ENCODE data around the gene SMPD4.

DNA sequence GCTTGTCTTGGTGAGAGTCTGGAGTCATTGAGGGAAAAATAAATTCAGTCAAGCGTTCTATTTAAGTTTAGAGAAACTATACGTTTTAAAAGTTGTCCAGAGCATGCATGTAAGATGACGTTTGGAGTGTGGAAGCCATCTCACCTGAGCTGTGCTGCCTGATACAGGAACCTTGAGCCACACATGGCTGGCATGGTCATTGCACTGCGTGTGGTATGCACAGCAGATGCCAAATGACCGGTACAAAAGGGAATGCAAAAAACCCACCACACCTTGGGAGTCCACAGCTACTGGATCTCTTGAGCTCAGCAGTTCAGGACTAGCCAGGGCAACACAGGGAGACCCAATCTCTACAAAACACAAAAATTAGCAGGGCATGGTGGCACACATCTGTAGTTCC lies 5.0 kb upstream of the SMPD4 start:
- TF ChIP-seq ZNF558 (CRISPR knock-in tag; IDR thresholded peaks at IDR 0.05; ENCODE audit: borderline replicate concordance) (no peak), TOE1 (CRISPR knock-in tag; IDR thresholded peaks at IDR 0.05) (no peak), SMAD3 (CRISPR knock-in tag; IDR thresholded peaks at IDR 0.05) (no peak), SRSF9 (IDR thresholded peaks at IDR 0.05; ENCODE audit: borderline replicate concordance, insufficient read depth, low read depth, low read length, poor library complexity, severe bottlenecking) (no peak), FOSL1 (CRISPR knock-in tag; IDR thresholded peaks at IDR 0.05; ENCODE audit: borderline replicate concordance) (no peak), ZNF552 (CRISPR knock-in tag; IDR thresholded peaks at IDR 0.05; ENCODE audit: borderline replicate concordance) (no peak), ZNF768 (CRISPR knock-in tag; IDR thresholded peaks at IDR 0.05) (no peak), TGIF2 (CRISPR knock-in tag; IDR thresholded peaks at IDR 0.05) (no peak), TAF1 (CRISPR knock-in tag; IDR thresholded peaks at IDR 0.05) (no peak)
- TF ChIP-seq, protein P1, sequence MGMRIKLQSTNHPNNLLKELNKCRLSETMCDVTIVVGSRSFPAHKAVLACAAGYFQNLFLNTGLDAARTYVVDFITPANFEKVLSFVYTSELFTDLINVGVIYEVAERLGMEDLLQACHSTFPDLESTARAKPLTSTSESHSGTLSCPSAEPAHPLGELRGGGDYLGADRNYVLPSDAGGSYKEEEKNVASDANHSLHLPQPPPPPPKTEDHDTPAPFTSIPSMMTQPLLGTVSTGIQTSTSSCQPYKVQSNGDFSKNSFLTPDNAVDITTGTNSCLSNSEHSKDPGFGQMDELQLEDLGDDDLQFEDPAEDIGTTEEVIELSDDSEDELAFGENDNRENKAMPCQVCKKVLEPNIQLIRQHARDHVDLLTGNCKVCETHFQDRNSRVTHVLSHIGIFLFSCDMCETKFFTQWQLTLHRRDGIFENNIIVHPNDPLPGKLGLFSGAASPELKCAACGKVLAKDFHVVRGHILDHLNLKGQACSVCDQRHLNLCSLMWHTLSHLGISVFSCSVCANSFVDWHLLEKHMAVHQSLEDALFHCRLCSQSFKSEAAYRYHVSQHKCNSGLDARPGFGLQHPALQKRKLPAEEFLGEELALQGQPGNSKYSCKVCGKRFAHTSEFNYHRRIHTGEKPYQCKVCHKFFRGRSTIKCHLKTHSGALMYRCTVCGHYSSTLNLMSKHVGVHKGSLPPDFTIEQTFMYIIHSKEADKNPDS (CRISPR knock-in tag; IDR thresholded peaks at IDR 0.05): no peak
- TF ChIP-seq, protein P2, sequence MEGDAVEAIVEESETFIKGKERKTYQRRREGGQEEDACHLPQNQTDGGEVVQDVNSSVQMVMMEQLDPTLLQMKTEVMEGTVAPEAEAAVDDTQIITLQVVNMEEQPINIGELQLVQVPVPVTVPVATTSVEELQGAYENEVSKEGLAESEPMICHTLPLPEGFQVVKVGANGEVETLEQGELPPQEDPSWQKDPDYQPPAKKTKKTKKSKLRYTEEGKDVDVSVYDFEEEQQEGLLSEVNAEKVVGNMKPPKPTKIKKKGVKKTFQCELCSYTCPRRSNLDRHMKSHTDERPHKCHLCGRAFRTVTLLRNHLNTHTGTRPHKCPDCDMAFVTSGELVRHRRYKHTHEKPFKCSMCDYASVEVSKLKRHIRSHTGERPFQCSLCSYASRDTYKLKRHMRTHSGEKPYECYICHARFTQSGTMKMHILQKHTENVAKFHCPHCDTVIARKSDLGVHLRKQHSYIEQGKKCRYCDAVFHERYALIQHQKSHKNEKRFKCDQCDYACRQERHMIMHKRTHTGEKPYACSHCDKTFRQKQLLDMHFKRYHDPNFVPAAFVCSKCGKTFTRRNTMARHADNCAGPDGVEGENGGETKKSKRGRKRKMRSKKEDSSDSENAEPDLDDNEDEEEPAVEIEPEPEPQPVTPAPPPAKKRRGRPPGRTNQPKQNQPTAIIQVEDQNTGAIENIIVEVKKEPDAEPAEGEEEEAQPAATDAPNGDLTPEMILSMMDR (CRISPR knock-in tag; IDR thresholded peaks at IDR 0.05): no peak
- TF ChIP-seq, protein P3, sequence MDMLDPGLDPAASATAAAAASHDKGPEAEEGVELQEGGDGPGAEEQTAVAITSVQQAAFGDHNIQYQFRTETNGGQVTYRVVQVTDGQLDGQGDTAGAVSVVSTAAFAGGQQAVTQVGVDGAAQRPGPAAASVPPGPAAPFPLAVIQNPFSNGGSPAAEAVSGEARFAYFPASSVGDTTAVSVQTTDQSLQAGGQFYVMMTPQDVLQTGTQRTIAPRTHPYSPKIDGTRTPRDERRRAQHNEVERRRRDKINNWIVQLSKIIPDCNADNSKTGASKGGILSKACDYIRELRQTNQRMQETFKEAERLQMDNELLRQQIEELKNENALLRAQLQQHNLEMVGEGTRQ (IDR thresholded peaks at IDR 0.05; ENCODE audit: low read depth, low read length): no peak
- TF ChIP-seq, protein P3 (CRISPR knock-in tag; IDR thresholded peaks at IDR 0.05; ENCODE audit: borderline replicate concordance): no peak

All from HepG2 (cell line).